Measurements from ENCODE around the gene ARFIP2.
A peak's percentile ranks its signal among the peaks of the same experiment; 100 is the strongest.

Gene ARFIP2

DNA sequence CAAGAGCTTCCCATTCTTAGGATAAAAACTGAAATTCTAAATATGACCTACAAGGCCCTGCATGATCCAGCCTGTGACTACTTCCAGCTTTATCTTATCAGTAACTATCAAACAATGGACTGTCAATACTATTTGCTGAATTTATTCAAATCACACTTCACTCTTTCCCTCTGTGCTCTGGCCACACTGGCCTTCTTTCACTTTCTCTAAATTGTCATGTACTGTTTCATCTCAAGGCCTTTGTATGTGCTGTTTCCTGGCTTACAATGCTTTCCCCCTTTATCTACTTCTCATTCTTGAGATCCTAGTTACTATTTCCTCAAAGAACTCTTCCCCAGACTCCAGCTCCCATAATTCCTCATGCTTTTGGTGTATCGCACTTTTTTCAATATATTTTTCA lies 5.8 kb upstream of the ARFIP2 start:
- peaks cover 15% of the 10 kb centered on the region for H3K36me3 ChIP-seq (ENCODE audit: control insufficient read depth, insufficient read depth, low read length)
- TF ChIP-seq, protein P1, sequence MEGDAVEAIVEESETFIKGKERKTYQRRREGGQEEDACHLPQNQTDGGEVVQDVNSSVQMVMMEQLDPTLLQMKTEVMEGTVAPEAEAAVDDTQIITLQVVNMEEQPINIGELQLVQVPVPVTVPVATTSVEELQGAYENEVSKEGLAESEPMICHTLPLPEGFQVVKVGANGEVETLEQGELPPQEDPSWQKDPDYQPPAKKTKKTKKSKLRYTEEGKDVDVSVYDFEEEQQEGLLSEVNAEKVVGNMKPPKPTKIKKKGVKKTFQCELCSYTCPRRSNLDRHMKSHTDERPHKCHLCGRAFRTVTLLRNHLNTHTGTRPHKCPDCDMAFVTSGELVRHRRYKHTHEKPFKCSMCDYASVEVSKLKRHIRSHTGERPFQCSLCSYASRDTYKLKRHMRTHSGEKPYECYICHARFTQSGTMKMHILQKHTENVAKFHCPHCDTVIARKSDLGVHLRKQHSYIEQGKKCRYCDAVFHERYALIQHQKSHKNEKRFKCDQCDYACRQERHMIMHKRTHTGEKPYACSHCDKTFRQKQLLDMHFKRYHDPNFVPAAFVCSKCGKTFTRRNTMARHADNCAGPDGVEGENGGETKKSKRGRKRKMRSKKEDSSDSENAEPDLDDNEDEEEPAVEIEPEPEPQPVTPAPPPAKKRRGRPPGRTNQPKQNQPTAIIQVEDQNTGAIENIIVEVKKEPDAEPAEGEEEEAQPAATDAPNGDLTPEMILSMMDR (IDR thresholded peaks at IDR 0.05; ENCODE audit: insufficient read depth, low read length, poor library complexity, severe bottlenecking), result no peak
- H3K27me3 ChIP-seq (replicated peaks; ENCODE audit: control insufficient read depth, insufficient read depth, low read length), result no peaks in the 10 kb centered on the region

DNA sequence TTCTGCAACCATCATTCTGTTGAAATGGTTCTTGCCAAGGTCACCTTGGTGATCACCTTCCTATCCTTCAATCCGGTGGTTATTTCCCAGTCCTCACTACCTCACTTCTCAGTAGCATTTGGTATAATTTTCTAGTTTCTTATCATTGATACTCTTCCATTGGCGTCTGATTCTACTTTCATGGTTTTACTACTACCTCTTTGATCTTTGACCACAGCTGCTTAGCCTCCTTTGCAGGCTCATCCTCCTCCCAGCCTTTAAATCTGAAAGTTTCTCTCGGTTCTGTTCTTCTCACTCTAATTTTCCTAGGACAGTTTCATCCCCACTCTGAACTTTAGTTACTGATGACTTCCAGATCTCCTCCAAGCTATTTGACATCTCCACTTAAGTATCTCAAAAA lies 5.1 kb upstream of the ARFIP2 start:
- H3K36me3 ChIP-seq (ENCODE audit: control insufficient read depth, insufficient read depth, low read length), result peaks cover 15% of the 10 kb centered on the region

More for the DNA sequence above, 5.8 kb upstream of the ARFIP2 start:
- H3K4me3 ChIP-seq (replicated peaks; ENCODE audit: low read depth, low read length), result no peak overlapping the region
- DNase-seq (ENCODE audit: extremely low read depth, insufficient read length), result no peak

GRCh38 chr11:6485661-6486060 lies 4.5 kb upstream of the ARFIP2 start:
- Histone ChIP-seq H3K27me3 (replicated peaks; ENCODE audit: control insufficient read depth, insufficient read depth, low read length) (no peaks in the 10 kb centered on the region), H3K4me3 (replicated peaks; ENCODE audit: low read depth, low read length) (no peak overlapping the region), H3K36me3 (ENCODE audit: control insufficient read depth, insufficient read depth, low read length) (peaks cover 12% of the 10 kb centered on the region)
- TF ChIP-seq, protein P1 (IDR thresholded peaks at IDR 0.05; ENCODE audit: insufficient read depth, low read length, poor library complexity, severe bottlenecking), result no peak
- DNase-seq (ENCODE audit: extremely low read depth, insufficient read length), result no peak

More for the DNA sequence above, 5.1 kb upstream of the ARFIP2 start:
- TF ChIP-seq, protein P1 (IDR thresholded peaks at IDR 0.05; ENCODE audit: insufficient read depth, low read length, poor library complexity, severe bottlenecking), result no peak
- H3K4me3 ChIP-seq (replicated peaks; ENCODE audit: low read depth, low read length), result no peak overlapping the region
- DNase-seq (ENCODE audit: extremely low read depth, insufficient read length), result no peak
- H3K27me3 ChIP-seq (replicated peaks; ENCODE audit: control insufficient read depth, insufficient read depth, low read length), result no peaks in the 10 kb centered on the region

DNA sequence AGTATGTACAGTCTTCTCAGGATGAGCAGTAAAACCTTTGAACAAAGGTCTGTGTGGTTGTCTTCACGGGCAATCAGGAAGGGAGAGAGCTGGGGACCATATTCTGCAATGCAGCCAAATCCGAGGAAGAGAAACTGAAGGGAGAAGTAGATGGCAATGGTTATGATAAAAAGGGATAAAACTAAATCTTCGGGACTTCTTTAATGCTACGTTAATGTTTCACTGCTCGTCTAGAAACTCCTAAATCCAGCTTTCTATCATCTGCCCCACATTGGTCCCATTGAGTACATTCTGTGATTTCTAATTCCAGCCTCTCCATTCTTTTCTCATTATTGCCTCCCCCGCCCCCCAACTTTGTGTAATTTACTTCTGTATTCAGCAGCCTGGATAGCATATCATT lies 1.9 kb upstream of the ARFIP2 start:
- Histone ChIP-seq H3K27me3 (replicated peaks; ENCODE audit: control insufficient read depth, insufficient read depth, low read length) (no peaks in the 10 kb centered on the region), H3K36me3 (ENCODE audit: control insufficient read depth, insufficient read depth, low read length) (peaks cover 21% of the 10 kb centered on the region), H3K4me3 (replicated peaks; ENCODE audit: low read depth, low read length) (no peak overlapping the region)
- TF ChIP-seq, protein P1 (IDR thresholded peaks at IDR 0.05; ENCODE audit: insufficient read depth, low read length, poor library complexity, severe bottlenecking), result no peak
- no peak for DNase-seq (ENCODE audit: extremely low read depth, insufficient read length)

DNA sequence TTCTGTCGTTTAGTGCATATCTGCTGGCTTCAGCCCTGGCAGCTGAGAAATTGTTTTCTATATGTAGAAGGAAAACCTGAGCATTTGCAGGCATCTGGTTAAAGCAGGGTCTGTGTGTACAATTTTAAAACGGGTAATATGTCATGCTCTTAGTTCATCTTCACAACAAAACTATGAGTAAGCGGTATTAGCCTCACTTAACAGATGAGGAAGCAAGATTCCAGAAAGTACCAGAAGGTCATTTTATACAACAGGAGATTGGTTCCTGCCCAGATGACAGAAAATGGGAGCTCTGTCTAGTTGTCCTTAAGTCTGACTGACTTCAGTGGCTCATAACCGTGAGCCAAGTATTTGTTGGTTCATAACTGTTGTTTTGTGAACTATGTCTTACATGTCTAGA lies 1.3 kb upstream of the ARFIP2 start:
- TF ChIP-seq, protein P1 (IDR thresholded peaks at IDR 0.05; ENCODE audit: insufficient read depth, low read length, poor library complexity, severe bottlenecking), result no peak
- Histone ChIP-seq H3K27me3 (replicated peaks; ENCODE audit: control insufficient read depth, insufficient read depth, low read length) (no peaks in the 10 kb centered on the region), H3K36me3 (ENCODE audit: control insufficient read depth, insufficient read depth, low read length) (peaks cover 27% of the 10 kb centered on the region), H3K4me3 (replicated peaks; ENCODE audit: low read depth, low read length) (peak overlapping the region; percentile 87)
- no peak for DNase-seq (ENCODE audit: extremely low read depth, insufficient read length)

DNA sequence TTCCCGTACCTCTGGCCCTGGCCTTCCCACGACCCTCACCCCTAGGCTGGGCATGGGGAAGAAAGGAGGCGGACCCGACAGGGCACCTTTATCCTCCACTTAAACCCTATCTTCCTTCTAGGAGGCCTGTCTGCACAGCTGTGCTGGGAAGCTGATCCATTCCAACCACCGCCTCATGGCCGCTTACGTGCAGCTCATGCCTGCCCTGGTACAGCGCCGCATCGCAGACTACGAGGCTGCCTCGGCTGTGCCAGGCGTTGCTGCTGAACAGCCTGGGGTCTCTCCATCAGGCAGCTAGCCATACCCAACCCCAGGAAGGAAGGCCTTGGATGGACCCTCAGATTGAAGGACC lies 769 bp upstream of the ARFIP2 start:
- no peaks in the 10 kb centered on the region for H3K27me3 ChIP-seq (replicated peaks; ENCODE audit: control insufficient read depth, insufficient read depth, low read length)
- peak overlapping the region; percentile 87 for H3K4me3 ChIP-seq (replicated peaks; ENCODE audit: low read depth, low read length)
- no peak for DNase-seq (ENCODE audit: extremely low read depth, insufficient read length)
- H3K36me3 ChIP-seq (ENCODE audit: control insufficient read depth, insufficient read depth, low read length), result peaks cover 31% of the 10 kb centered on the region
- TF ChIP-seq, protein P1 (IDR thresholded peaks at IDR 0.05; ENCODE audit: insufficient read depth, low read length, poor library complexity, severe bottlenecking), result no peak
